Prostate gland (tissue), 2 donors: Measurements from ENCODE around the gene SLC39A7. TPM values are rescaled to one million over a fixed set of nuclear protein-coding genes. Genes with fewer than 3 reads are reported as not detected.

ENCODE experiments used
- DNase-seq: peaks from one replicate; pipeline ENCODE4 v3.0.0-alpha.2; 2019; ENCODE audit warnings: low spot score
- H3K27ac ChIP-seq, 2 donors: fragments of 200-600 bp; sonication (generic); 2 replicates each; pipeline ENCODE4 v1.5.1; 2017 to 2019
- H3K27me3 ChIP-seq: fragments of 200-600 bp; sonication (generic); replicated peaks from 2 replicates; pipeline ENCODE4 v1.5.1; 2019; ENCODE audit not compliant: insufficient read depth
- H3K36me3 ChIP-seq, 2 donors: fragments of 200-600 bp; sonication (generic); 1 replicate in 1 of 2; 2 replicates in 1 of 2; pipeline versions ENCODE4 v1.5.1 to v1.8.1; 2017 to 2019
- H3K4me1 ChIP-seq: fragments of 200-600 bp; sonication (generic); replicated peaks from 2 replicates; pipeline ENCODE4 v1.5.1; 2019
- H3K4me3 ChIP-seq, 2 donors: fragments of 200-600 bp; sonication (generic); 2 replicates each; pipeline ENCODE4 v1.5.1; 2017 to 2019
- H3K9me3 ChIP-seq: fragments of 200-600 bp; sonication (generic); 2 replicates; pipeline ENCODE4 v1.5.1; 2017
- CTCF ChIP-seq, 4 experiments: fragments of 200-600 bp in 2 of 4; fragments of 450-650 bp in 2 of 4; sonication (generic) in 2 of 4; IDR thresholded peaks; 1 replicate in 3 of 4; 2 replicates in 1 of 4; pipeline ENCODE4 v1.5.1; 2016 to 2019; ENCODE audit warnings: antibody characterized with exemption in 4 of 4, mild to moderate bottlenecking in 2 of 4, moderate library complexity in 2 of 4
- POLR2A ChIP-seq: fragments of 450-650 bp; IDR thresholded peaks from one replicate; pipeline ENCODE4 v1.6.1; 2016; ENCODE audit warnings: antibody characterized with exemption, mild to moderate bottlenecking
- POLR2AphosphoS5 ChIP-seq: sonication (generic); formaldehyde crosslinking; IDR thresholded peaks from one replicate; pipeline ENCODE4 v1.6.1; 2017; ENCODE audit warnings: antibody characterized with exemption
- WGBS: methylation state at CpG from one replicate; pipeline ENCODE4 v1.1.5; 2018; 5-methylcytosine and 5-hydroxymethylcytosine counted together
- intact Hi-C: fragments of 100-400 bp; cut with DNase I; formaldehyde crosslinking; loops from one replicate; pipeline ENCODE4 v1.14.2; 2022
- total RNA-seq, 2 donors: library from RNA; depleted of rRNA; stranded (reverse); fragments of >200 nt; gene quantifications; one replicate each; pipeline ENCODE4 v1.1.0, GENCODE V29; 2016

SLC39A7 gene
- total RNA-seq, 2 donors from 2014 or later: 109 to 182 TPM

DNA sequence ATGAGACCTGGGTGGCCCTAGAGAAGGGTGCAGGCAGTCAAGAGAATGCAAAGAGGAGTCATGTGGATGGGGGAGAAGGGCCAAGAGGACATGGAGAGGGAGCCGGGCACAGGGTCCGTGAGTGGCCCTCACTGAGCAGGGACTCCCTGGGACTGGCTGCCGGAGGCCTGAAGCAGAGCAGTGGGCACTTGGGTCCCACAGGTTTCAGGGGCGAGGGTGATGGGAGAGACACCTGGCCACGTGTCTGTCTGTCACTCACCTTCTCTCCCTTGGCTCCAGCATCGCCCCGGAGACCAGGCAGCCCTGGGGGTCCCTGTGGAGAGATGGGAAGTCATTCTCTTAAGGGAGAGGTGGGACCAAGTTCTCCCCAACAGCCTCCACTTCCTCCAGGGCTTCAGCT, 33.9 kb upstream of the SLC39A7 start:
- DNase-seq: no peak

GRCh38 chr6:33167374-33168283, 33.0 kb upstream of the SLC39A7 start:
- WGBS: 88% methylated on average over 19 of the region's 19 CpGs
- no peak for DNase-seq

More for the DNA sequence above, 33.9 kb upstream of the SLC39A7 start:
- Histone ChIP-seq H3K27ac (no peak overlapping the region), H3K9me3 (no peaks in the 10 kb centered on the region), H3K4me1 (no peaks in the 10 kb centered on the region), H3K27me3 (no peaks in the 10 kb centered on the region), H3K36me3 (no peaks in the 10 kb centered on the region), H3K4me3 (no peak overlapping the region)
- intact Hi-C loops: no loop called here
- TF ChIP-seq CTCF (IDR thresholded peaks at IDR 0.05): no peak
- TF ChIP-seq POLR2AphosphoS5: no peak
- no peak for TF ChIP-seq POLR2A
- WGBS: 89% methylated on average over 6 of the region's 7 CpGs

DNA sequence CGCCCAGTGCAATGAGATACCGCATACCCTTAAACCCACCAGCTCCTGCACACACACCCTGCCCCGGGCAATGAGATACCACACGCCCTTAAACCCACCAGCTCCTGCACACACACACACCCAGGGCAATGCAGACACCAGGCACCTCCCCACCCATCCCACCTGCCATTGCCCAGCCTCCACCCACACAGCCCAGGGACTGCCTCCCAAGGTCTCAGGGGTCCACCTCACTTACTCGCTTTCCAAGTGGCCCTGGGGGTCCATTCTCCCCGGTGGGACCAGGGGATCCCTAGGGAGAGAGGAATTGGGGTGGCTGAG, 32.4 kb upstream of the SLC39A7 start:
- no peak overlapping the region for H3K27ac ChIP-seq
- no peaks in the 10 kb centered on the region for H3K36me3 ChIP-seq
- no peak for TF ChIP-seq CTCF (IDR thresholded peaks at IDR 0.05)
- no peak for TF ChIP-seq POLR2A
- TF ChIP-seq POLR2AphosphoS5: no peak
- intact Hi-C loops: no loop called here
- H3K4me3 ChIP-seq: no peak overlapping the region
- no peak for DNase-seq
- H3K9me3 ChIP-seq: no peaks in the 10 kb centered on the region
- H3K27me3 ChIP-seq: no peaks in the 10 kb centered on the region
- no peaks in the 10 kb centered on the region for H3K4me1 ChIP-seq
- 75% methylated on average over 6 of the region's 6 CpGs for WGBS

More at GRCh38 chr6:33167374-33168283, 33.0 kb upstream of the SLC39A7 start:
- Histone ChIP-seq H3K4me1 (no peaks in the 10 kb centered on the region), H3K9me3 (no peaks in the 10 kb centered on the region), H3K4me3 (no peak overlapping the region), H3K27ac (no peak overlapping the region), H3K36me3 (no peaks in the 10 kb centered on the region), H3K27me3 (no peaks in the 10 kb centered on the region)
- intact Hi-C loops: no loop called here
- TF ChIP-seq CTCF (IDR thresholded peaks at IDR 0.05) (no peak), POLR2AphosphoS5 (no peak), POLR2A (no peak)

DNA sequence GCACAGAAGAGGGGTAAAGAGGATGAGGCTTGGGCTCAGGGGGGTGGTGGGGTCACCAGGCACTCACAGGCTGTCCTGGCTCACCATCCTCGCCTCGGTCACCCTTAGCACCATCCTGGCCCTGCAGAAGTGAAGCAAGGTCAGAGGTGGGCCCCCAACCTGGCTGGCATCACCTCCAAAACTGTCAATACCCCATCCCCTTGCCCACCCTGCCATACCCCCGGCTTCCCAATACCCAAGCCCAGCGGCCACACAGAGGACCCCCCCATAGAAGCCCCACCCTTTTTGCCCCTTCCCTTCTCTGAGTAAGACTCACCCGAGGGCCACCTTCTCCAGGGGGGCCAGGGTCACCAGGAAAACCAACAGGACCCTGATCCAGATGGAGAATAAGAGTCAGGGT, 32.0 kb upstream of the SLC39A7 start:
- no peaks in the 10 kb centered on the region for H3K36me3 ChIP-seq
- intact Hi-C loops: no loop called here
- no peaks in the 10 kb centered on the region for H3K27me3 ChIP-seq
- 89% methylated on average over 5 of the region's 5 CpGs for WGBS
- no peak overlapping the region for H3K4me3 ChIP-seq
- no peak for DNase-seq
- H3K27ac ChIP-seq: no peak overlapping the region
- TF ChIP-seq POLR2A (no peak), CTCF (IDR thresholded peaks at IDR 0.05) (no peak), POLR2AphosphoS5 (no peak)
- H3K4me1 ChIP-seq: no peaks in the 10 kb centered on the region
- no peaks in the 10 kb centered on the region for H3K9me3 ChIP-seq
